SK-N-SH (cell line): Measurements from ENCODE around the gene MRPS5.

Experiments used
- FOXM1 ChIP-seq: IDR thresholded peaks from 2 replicates; pipeline ENCODE4 v1.4.0; 2012; ENCODE audit warnings: low read depth, mild to moderate bottlenecking
- NRF1 ChIP-seq: IDR thresholded peaks from 2 replicates; pipeline ENCODE4 v1.6.1; 2012; ENCODE audit warnings: low read depth, mild to moderate bottlenecking, low read length
- POLR2AphosphoS5 ChIP-seq: IDR thresholded peaks from 2 replicates; pipeline ENCODE4 v1.6.1; 2012; ENCODE audit warnings: low read depth, low read length
- SMC3 ChIP-seq: IDR thresholded peaks from 2 replicates; pipeline ENCODE4 v1.6.1; 2012; ENCODE audit warnings: low read depth, low read length, improper control_type of control experiment
- TAF1 ChIP-seq: IDR thresholded peaks from 2 replicates; pipeline ENCODE4 v1.6.1; 2012; ENCODE audit warnings: low read depth, mild to moderate bottlenecking, low read length, moderate library complexity, borderline replicate concordance
- TCF12 ChIP-seq: IDR thresholded peaks from 2 replicates; pipeline ENCODE4 v1.4.0; 2012
- TF ChIP-seq, protein P1 (sequence below): fragments of 200-600 bp; sonication (generic); IDR thresholded peaks from 2 replicates; pipeline ENCODE4 v1.6.1; 2017; ENCODE audit warnings: antibody characterized with exemption, mild to moderate bottlenecking, moderate library complexity
- TF ChIP-seq, protein P2 (sequence below): IDR thresholded peaks from 2 replicates; pipeline ENCODE4; 2012

- TF ChIP-seq TCF12 = no peak
- TF ChIP-seq NRF1 = no peak
- no peak for TF ChIP-seq FOXM1
- TF ChIP-seq, protein P1, sequence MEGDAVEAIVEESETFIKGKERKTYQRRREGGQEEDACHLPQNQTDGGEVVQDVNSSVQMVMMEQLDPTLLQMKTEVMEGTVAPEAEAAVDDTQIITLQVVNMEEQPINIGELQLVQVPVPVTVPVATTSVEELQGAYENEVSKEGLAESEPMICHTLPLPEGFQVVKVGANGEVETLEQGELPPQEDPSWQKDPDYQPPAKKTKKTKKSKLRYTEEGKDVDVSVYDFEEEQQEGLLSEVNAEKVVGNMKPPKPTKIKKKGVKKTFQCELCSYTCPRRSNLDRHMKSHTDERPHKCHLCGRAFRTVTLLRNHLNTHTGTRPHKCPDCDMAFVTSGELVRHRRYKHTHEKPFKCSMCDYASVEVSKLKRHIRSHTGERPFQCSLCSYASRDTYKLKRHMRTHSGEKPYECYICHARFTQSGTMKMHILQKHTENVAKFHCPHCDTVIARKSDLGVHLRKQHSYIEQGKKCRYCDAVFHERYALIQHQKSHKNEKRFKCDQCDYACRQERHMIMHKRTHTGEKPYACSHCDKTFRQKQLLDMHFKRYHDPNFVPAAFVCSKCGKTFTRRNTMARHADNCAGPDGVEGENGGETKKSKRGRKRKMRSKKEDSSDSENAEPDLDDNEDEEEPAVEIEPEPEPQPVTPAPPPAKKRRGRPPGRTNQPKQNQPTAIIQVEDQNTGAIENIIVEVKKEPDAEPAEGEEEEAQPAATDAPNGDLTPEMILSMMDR = no peak
- TF ChIP-seq, protein P2, sequence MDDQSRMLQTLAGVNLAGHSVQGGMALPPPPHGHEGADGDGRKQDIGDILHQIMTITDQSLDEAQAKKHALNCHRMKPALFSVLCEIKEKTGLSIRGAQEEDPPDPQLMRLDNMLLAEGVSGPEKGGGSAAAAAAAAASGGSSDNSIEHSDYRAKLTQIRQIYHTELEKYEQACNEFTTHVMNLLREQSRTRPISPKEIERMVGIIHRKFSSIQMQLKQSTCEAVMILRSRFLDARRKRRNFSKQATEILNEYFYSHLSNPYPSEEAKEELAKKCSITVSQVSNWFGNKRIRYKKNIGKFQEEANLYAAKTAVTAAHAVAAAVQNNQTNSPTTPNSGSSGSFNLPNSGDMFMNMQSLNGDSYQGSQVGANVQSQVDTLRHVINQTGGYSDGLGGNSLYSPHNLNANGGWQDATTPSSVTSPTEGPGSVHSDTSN = no peak
- TF ChIP-seq SMC3 = no peak
- TF ChIP-seq POLR2AphosphoS5 = no peak
- no peak for TF ChIP-seq TAF1
These were observed 12.3 kb downstream of the MRPS5 start for GRCh38 chr2:95109260-95109659.
